HG03439 (cell line): ENCODE results near the gene SGIP1.
"Not testable (repeated sequence)": the region's sequence is repeated elsewhere in the genome, so short reads cannot be mapped to it uniquely, and the experiment has no call there.

Experiments used
- ATAC-seq: cut with Tn5 transposase; IDR thresholded peaks from one replicate; pipeline ENCODE4 v1.9.1; 2021; ENCODE audit warnings: mild to moderate bottlenecking, moderate library complexity; ENCODE audit not compliant: unreplicated experiment

The SGIP1 gene

GRCh38 chr1:66725885-66726665, 192.1 kb downstream of the SGIP1 start:
- no peak for ATAC-seq

- no peak for ATAC-seq
Measured at GRCh38 chr1:66728021-66728420, 194.1 kb downstream of the SGIP1 start.

GRCh38 chr1:66728716-66729115, 194.8 kb downstream of the SGIP1 start:
- not testable (repeated sequence) for ATAC-seq

GRCh38 chr1:66729119-66729518, 195.2 kb downstream of the SGIP1 start:
- no peak for ATAC-seq

- no peak for ATAC-seq
Measured at GRCh38 chr1:66729523-66729922, 195.6 kb downstream of the SGIP1 start.

GRCh38 chr1:66730462-66730861, 196.5 kb downstream of the SGIP1 start:
- ATAC-seq, result no peak

- no peak for ATAC-seq
Measured at GRCh38 chr1:66731170-66731865, 197.4 kb downstream of the SGIP1 start.

GRCh38 chr1:66732407-66733166, 198.6 kb downstream of the SGIP1 start:
- no peak for ATAC-seq

GRCh38 chr1:66733348-66734017, 199.5 kb downstream of the SGIP1 start:
- ATAC-seq, result no peak

- ATAC-seq, result not testable (repeated sequence)
Measured at GRCh38 chr1:66734531-66734930, 200.6 kb downstream of the SGIP1 start.

GRCh38 chr1:66737836-66738235, 203.9 kb downstream of the SGIP1 start:
- no peak for ATAC-seq

GRCh38 chr1:66739401-66740157, 205.6 kb downstream of the SGIP1 start:
- no peak for ATAC-seq

GRCh38 chr1:66745451-66745850, 211.5 kb downstream of the SGIP1 start:
- no peak for ATAC-seq

- no peak for ATAC-seq
Measured at GRCh38 chr1:66747501-66747900, 213.5 kb downstream of the SGIP1 start.

GRCh38 chr1:66750577-66750976, 216.6 kb downstream of the SGIP1 start:
- ATAC-seq, result no peak

- ATAC-seq, result no peak
Measured at GRCh38 chr1:66751160-66751559, 217.2 kb downstream of the SGIP1 start.

- no peak for ATAC-seq
Measured at GRCh38 chr1:66752000-66752592, 218.1 kb downstream of the SGIP1 start, which contains the start of gene DYNLT5. TSS of gene DYNLT5 (plus strand) at chr1:66752459. CDS start at chr1:66754659, 2,200 bp downstream.

- ATAC-seq, result no peak
Measured at GRCh38 chr1:66752671-66753371, 218.9 kb downstream of the SGIP1 start.

GRCh38 chr1:66757722-66758240, 223.8 kb downstream of the SGIP1 start:
- ATAC-seq, result peak; percentile 7
